SK-MEL-5 (cell line): ENCODE data around the gene SDK2. TPM values are rescaled to one million over a fixed set of nuclear protein-coding genes. Genes with fewer than 3 reads are reported as not detected.

Experiments used
- DNase-seq: peaks from one replicate; pipeline ENCODE4 v3.0.0-alpha.2; 2016; ENCODE audit warnings: low read depth, low spot score
- in situ Hi-C: cut with HindIII; loops from 2 replicates; pipeline ENCODE4 v1.10.0; 2016; ENCODE audit warnings: low sequenced_read_pairs, high pct_unique_total_duplicates, low pct_unique_long_range_greater_than_20kb
- total RNA-seq: library from RNA; depleted of rRNA; stranded (reverse); fragments of >200 nt; shearing (Covaris generic); gene quantifications from 2 replicates; pipeline ENCODE4 v1.2.3, GENCODE V29; 2014

SDK2 gene
- total RNA-seq, 1 experiment from 2014 or later: 1.3 TPM

GRCh38 chr17:73536700-73537605 lies 107.3 kb downstream of the SDK2 start:
- in situ Hi-C loops: no loop called here
- no peak for DNase-seq

GRCh38 chr17:73535746-73536145 lies 108.5 kb downstream of the SDK2 start:
- in situ Hi-C loops: no loop called here

GRCh38 chr17:73534209-73534909 lies 109.9 kb downstream of the SDK2 start:
- in situ Hi-C loops: no loop called here
- DNase-seq: no peak

More at GRCh38 chr17:73535746-73536145, 108.5 kb downstream of the SDK2 start:
- DNase-seq: no peak

- in situ Hi-C loops: no loop called here
- DNase-seq: no peak
Measured at GRCh38 chr17:73533781-73534180, 110.5 kb downstream of the SDK2 start.

- in situ Hi-C loops: no loop called here
- no peak for DNase-seq
Measured at GRCh38 chr17:73533127-73533526, 111.1 kb downstream of the SDK2 start.

GRCh38 chr17:73532421-73532901 lies 111.8 kb downstream of the SDK2 start:
- no peak for DNase-seq
- in situ Hi-C loops: no loop called here

- in situ Hi-C loops: no loop called here
- no peak for DNase-seq
Measured at GRCh38 chr17:73531158-73531557, 113.1 kb downstream of the SDK2 start.

- in situ Hi-C loops: no loop called here
- DNase-seq: no peak
Measured at GRCh38 chr17:73528679-73529078, 115.6 kb downstream of the SDK2 start.

GRCh38 chr17:73526952-73527351 lies 117.3 kb downstream of the SDK2 start:
- DNase-seq: no peak
- in situ Hi-C loops: no loop called here

GRCh38 chr17:73524941-73525679 lies 119.1 kb downstream of the SDK2 start:
- in situ Hi-C loops: no loop called here
- no peak for DNase-seq

- in situ Hi-C loops: no loop called here
Measured at GRCh38 chr17:73522696-73523095, 121.5 kb downstream of the SDK2 start.

GRCh38 chr17:73522107-73522506 lies 122.1 kb downstream of the SDK2 start:
- DNase-seq: no peak
- in situ Hi-C loops: no loop called here

More at GRCh38 chr17:73522696-73523095, 121.5 kb downstream of the SDK2 start:
- no peak for DNase-seq

GRCh38 chr17:73521376-73521775 lies 122.9 kb downstream of the SDK2 start:
- no peak for DNase-seq
- in situ Hi-C loops: no loop called here

- in situ Hi-C loops: no loop called here
- no peak for DNase-seq
Measured at GRCh38 chr17:73520369-73520761, 123.9 kb downstream of the SDK2 start.

GRCh38 chr17:73519714-73520368 lies 124.4 kb downstream of the SDK2 start:
- in situ Hi-C loops: no loop called here
- DNase-seq: no peak

- no peak for DNase-seq
- in situ Hi-C loops: no loop called here
Measured at GRCh38 chr17:73519011-73519410, 125.2 kb downstream of the SDK2 start.

GRCh38 chr17:73516431-73516830 lies 127.8 kb downstream of the SDK2 start:
- in situ Hi-C loops: no loop called here
- no peak for DNase-seq
